Transverse colon (tissue), 4 donors: ENCODE data around the gene GPANK1. TPM values are rescaled to one million over a fixed set of nuclear protein-coding genes. Genes with fewer than 3 reads are reported as not detected.
A peak's percentile ranks its signal among the peaks of the same experiment; 100 is the strongest.

Experiments
- DNase-seq: peaks from one replicate; pipeline ENCODE4 v3.0.0-alpha.2; 2019
- H3K27ac ChIP-seq, 4 donors: fragments of 200-600 bp; sonication (generic); 2 replicates each; pipeline ENCODE4 v1.5.1; 2016 to 2018; ENCODE audit warnings: inconsistent platforms in 4 of 4
- H3K27me3 ChIP-seq: fragments of 200-600 bp; sonication (generic); 2 replicates; pipeline ENCODE4 v1.5.1; 2017; ENCODE audit warnings: inconsistent platforms
- H3K36me3 ChIP-seq, 4 donors: fragments of 200-600 bp; sonication (generic); 2 replicates each; pipeline ENCODE4 v1.5.1; 2017 to 2019; ENCODE audit warnings: inconsistent platforms in 4 of 4
- H3K4me1 ChIP-seq, 4 donors: fragments of 200-600 bp; sonication (generic); 2 replicates each; pipeline ENCODE4 v1.5.1; 2017 to 2020; ENCODE audit warnings: inconsistent platforms in 4 of 4
- H3K4me3 ChIP-seq, 4 donors: fragments of 200-600 bp; sonication (generic); 1 replicate in 1 of 4; 2 replicates in 3 of 4; pipeline versions ENCODE4 v1.5.1 to v1.6.1; 2017 to 2019; ENCODE audit warnings: inconsistent platforms in 4 of 4
- H3K9me3 ChIP-seq, 2 donors: fragments of 200-600 bp; sonication (generic); 2 replicates each; pipeline ENCODE4 v1.5.1; 2017 to 2019; ENCODE audit warnings: inconsistent platforms in 2 of 2
- EP300 ChIP-seq: sonication (generic); formaldehyde crosslinking; IDR thresholded peaks from one replicate; pipeline ENCODE4 v1.6.1; 2017; ENCODE audit warnings: antibody characterized with exemption, low read depth
- POLR2A ChIP-seq: fragments of 450-650 bp; IDR thresholded peaks from one replicate; pipeline ENCODE4 v1.6.1; 2016; ENCODE audit warnings: antibody characterized with exemption, mild to moderate bottlenecking, moderate library complexity
- POLR2AphosphoS5 ChIP-seq, 3 donors: sonication (generic); formaldehyde crosslinking; IDR thresholded peaks; one replicate each; pipeline ENCODE4 v1.6.1; 2016; ENCODE audit warnings: antibody characterized with exemption in 3 of 3
- whole genome bisulfite sequencing, 2 donors: methylation state at CpG; one replicate each; pipeline ENCODE4 v1.1.5; 2018; ENCODE audit warnings: low coverage in 1 of 2; 5-methylcytosine and 5-hydroxymethylcytosine counted together
- in situ Hi-C, 4 donors: fragments of 200-750 bp; cut with MboI; loops; one replicate each; pipeline versions ENCODE4 v1.15.0 to v1.15.1; 2017; ENCODE audit warnings: low sequenced_read_pairs in 3 of 4, low pct_ligation_motif_present in 1 of 4, low pct_unique_long_range_greater_than_20kb in 1 of 4
- intact Hi-C: fragments of 100-400 bp; cut with DNase I; formaldehyde crosslinking; loops from one replicate; pipeline ENCODE4 v1.15.1; 2023; ENCODE audit warnings: low total_unique reads
- total RNA-seq, 4 donors: library from RNA; depleted of rRNA; stranded (reverse); fragments of >200 nt; gene quantifications; one replicate each; pipeline ENCODE4 v1.1.0, GENCODE V29; 2016
- TF ChIP-seq, protein P1 (sequence below), 5 experiments: fragments of 200-600 bp in 3 of 5; fragments of 450-650 bp in 2 of 5; sonication (generic) in 3 of 5; IDR thresholded peaks; 1 replicate in 2 of 5; 2 replicates in 3 of 5; pipeline ENCODE4 v1.5.1; 2016 to 2017; ENCODE audit warnings: antibody characterized with exemption in 5 of 5, inconsistent platforms in 3 of 5, mild to moderate bottlenecking in 2 of 5, moderate library complexity in 1 of 5

Gene GPANK1
- total RNA-seq, 4 donors from 2014 or later = 2.4 to 32.9 (median 23.2) TPM

DNA sequence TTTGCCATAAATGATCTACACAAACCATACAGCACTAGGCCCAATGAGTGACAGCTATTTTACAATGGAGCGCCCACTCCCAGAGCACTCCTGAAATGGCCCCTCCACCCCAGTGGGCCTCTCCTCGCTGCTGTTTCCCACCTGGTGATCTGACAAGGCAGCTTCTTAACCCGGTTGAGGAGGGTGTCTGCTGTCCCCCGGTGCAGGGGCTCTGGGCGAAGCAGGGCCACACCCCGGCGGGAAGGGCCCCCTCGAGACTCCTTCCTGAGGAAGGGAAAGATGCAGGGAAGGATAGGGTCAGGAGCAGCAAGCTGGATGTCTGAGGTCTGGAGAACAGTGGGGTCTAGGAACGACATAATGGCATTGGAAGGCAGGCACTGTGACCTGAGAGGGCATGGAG, 28.1 kb upstream of the GPANK1 start:
- TF ChIP-seq EP300 (no peak), POLR2AphosphoS5 (IDR thresholded peaks at IDR 0.05) (no peak), POLR2A (no peak)
- TF ChIP-seq, protein P1, sequence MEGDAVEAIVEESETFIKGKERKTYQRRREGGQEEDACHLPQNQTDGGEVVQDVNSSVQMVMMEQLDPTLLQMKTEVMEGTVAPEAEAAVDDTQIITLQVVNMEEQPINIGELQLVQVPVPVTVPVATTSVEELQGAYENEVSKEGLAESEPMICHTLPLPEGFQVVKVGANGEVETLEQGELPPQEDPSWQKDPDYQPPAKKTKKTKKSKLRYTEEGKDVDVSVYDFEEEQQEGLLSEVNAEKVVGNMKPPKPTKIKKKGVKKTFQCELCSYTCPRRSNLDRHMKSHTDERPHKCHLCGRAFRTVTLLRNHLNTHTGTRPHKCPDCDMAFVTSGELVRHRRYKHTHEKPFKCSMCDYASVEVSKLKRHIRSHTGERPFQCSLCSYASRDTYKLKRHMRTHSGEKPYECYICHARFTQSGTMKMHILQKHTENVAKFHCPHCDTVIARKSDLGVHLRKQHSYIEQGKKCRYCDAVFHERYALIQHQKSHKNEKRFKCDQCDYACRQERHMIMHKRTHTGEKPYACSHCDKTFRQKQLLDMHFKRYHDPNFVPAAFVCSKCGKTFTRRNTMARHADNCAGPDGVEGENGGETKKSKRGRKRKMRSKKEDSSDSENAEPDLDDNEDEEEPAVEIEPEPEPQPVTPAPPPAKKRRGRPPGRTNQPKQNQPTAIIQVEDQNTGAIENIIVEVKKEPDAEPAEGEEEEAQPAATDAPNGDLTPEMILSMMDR (IDR thresholded peaks at IDR 0.05) = no peak
- H3K4me3 ChIP-seq = no peak overlapping the region
- H3K9me3 ChIP-seq = no peaks in the 10 kb centered on the region
- peaks cover 0 to 50% (median 26%) of the 10 kb centered on the region in 4 donors for H3K36me3 ChIP-seq
- WGBS, 2 donors = 78 to 91% methylated on average over 2 to 9 of the region's 9 CpGs
- H3K27me3 ChIP-seq = no peaks in the 10 kb centered on the region
- H3K27ac ChIP-seq = no peak overlapping the region
- no peaks in the 10 kb centered on the region for H3K4me1 ChIP-seq
- in situ Hi-C loops = no loop called here
- intact Hi-C loops = no loop called here
- DNase-seq = no peak

DNA sequence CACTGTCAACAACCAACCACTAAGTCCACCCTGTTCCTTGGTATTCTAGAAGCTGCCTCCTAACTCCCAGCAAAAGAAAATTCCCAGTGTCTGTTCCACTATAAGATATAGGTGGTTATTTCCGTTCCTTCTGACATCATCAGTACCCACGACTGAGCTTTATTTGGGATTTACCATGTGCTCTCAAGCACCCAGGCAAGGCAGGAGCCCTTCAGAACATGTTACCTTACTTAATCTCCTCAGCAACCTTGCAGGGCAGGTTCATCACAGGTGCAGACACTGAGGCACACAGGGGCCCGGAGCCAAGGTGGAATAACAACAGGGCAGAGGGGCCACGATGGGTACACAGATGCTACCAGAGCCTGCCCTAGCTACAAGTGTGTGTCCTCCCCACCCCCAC, 27.6 kb upstream of the GPANK1 start:
- TF ChIP-seq POLR2AphosphoS5 (IDR thresholded peaks at IDR 0.05) (no peak), POLR2A (no peak), EP300 (no peak)
- TF ChIP-seq, protein P1 (IDR thresholded peaks at IDR 0.05) = no peak
- intact Hi-C loops (no loop called here), in situ Hi-C loops (no loop called here)
- no peak for DNase-seq
- H3K4me1 ChIP-seq = no peaks in the 10 kb centered on the region
- H3K27me3 ChIP-seq = no peaks in the 10 kb centered on the region
- H3K4me3 ChIP-seq = no peak overlapping the region
- H3K27ac ChIP-seq = no peak overlapping the region
- H3K9me3 ChIP-seq = no peaks in the 10 kb centered on the region
- 87% methylated on average over 4 of the region's 4 CpGs; no CpG with 5 or more reads in 1 of the 2 donors for WGBS, 2 donors
- H3K36me3 ChIP-seq = peaks cover 0 to 55% (median 29%) of the 10 kb centered on the region in 4 donors

DNA sequence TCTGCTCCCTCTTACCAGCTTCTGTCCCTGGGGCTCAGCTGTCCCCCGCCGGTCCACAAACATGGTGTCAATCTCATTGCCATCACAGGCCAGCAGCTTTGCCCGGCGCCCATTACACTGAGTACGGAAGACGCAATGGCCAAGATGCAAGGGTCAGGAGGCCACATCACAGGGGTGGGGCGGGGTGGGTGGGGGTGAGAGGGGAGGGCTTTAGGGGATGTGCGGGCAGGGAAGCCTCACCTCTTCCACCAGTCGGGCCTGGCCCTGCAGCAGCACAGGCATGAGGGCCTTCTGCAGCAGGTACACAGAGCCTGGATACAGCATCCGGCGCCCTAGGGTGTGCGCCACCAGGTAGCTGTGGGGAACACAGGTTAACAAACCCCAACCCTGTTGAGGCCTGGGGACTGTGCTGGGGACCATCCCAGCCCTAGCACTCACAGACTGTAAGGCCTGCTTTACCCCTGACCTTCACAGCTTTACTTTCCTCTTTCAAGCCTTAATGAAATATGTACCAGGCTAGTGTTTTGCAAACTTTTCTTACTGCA, 26.8 kb upstream of the GPANK1 start:
- Histone ChIP-seq H3K4me1 (no peaks in the 10 kb centered on the region), H3K4me3 (no peak overlapping the region), H3K36me3 (peaks cover 0 to 55% (median 27%) of the 10 kb centered on the region in 4 donors), H3K9me3 (no peaks in the 10 kb centered on the region), H3K27ac (no peak overlapping the region), H3K27me3 (no peaks in the 10 kb centered on the region)
- DNase-seq = no peak
- intact Hi-C loops = no loop called here
- TF ChIP-seq EP300 (no peak), POLR2A (no peak), POLR2AphosphoS5 (IDR thresholded peaks at IDR 0.05) (no peak)
- TF ChIP-seq, protein P1 (IDR thresholded peaks at IDR 0.05) = no peak
- WGBS, 2 donors = 94% methylated on average over 12 of the region's 12 CpGs; no CpG with 5 or more reads in 1 of the 2 donors
- in situ Hi-C loops = no loop called here

DNA sequence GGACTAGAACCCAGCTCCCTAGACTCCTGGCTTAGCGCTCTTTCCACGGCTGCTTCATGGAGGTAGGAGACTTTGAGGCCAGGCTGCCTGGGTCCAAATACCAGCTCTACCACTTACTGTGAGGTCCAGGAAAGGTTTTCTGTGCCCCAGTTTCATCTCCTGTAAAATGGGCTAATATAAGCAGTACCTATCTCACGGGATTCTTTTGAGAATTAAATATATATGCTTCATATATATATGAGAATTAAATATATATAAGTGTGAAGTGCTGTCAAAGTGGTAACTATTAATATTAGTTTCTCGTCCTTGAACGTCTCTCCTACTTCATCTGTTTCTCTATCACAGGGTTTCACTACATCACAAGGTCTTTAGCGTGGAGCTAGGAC, 26.3 kb upstream of the GPANK1 start:
- no peaks in the 10 kb centered on the region for H3K4me1 ChIP-seq
- in situ Hi-C loops (no loop called here), intact Hi-C loops (no loop called here)
- no peaks in the 10 kb centered on the region for H3K9me3 ChIP-seq
- WGBS, 2 donors = 82 to 90% methylated on average over 4 to 6 of the region's 6 CpGs
- H3K4me3 ChIP-seq = no peak overlapping the region
- TF ChIP-seq EP300 = no peak
- TF ChIP-seq POLR2A = no peak
- TF ChIP-seq POLR2AphosphoS5 (IDR thresholded peaks at IDR 0.05) = no peak
- TF ChIP-seq, protein P1 (IDR thresholded peaks at IDR 0.05) = no peak
- no peak for DNase-seq
- H3K27me3 ChIP-seq = no peaks in the 10 kb centered on the region
- H3K27ac ChIP-seq = peak overlapping the region in 2 of 4 donors; percentile 48 to 53
- peaks cover 0 to 53% (median 26%) of the 10 kb centered on the region in 4 donors for H3K36me3 ChIP-seq
